GM12873 (cell line): ENCODE results near the gene CHODL.

Experiments
- TF ChIP-seq, protein P1 (sequence below): IDR thresholded peaks from 2 replicates; pipeline ENCODE4 v1.5.1; 2012; ENCODE audit warnings: low read depth, mild to moderate bottlenecking, moderate library complexity, low read length, control low read depth; ENCODE audit not compliant: insufficient read depth; ENCODE audit errors: missing control alignments

Gene CHODL, protein sequence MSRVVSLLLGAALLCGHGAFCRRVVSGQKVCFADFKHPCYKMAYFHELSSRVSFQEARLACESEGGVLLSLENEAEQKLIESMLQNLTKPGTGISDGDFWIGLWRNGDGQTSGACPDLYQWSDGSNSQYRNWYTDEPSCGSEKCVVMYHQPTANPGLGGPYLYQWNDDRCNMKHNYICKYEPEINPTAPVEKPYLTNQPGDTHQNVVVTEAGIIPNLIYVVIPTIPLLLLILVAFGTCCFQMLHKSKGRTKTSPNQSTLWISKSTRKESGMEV

DNA sequence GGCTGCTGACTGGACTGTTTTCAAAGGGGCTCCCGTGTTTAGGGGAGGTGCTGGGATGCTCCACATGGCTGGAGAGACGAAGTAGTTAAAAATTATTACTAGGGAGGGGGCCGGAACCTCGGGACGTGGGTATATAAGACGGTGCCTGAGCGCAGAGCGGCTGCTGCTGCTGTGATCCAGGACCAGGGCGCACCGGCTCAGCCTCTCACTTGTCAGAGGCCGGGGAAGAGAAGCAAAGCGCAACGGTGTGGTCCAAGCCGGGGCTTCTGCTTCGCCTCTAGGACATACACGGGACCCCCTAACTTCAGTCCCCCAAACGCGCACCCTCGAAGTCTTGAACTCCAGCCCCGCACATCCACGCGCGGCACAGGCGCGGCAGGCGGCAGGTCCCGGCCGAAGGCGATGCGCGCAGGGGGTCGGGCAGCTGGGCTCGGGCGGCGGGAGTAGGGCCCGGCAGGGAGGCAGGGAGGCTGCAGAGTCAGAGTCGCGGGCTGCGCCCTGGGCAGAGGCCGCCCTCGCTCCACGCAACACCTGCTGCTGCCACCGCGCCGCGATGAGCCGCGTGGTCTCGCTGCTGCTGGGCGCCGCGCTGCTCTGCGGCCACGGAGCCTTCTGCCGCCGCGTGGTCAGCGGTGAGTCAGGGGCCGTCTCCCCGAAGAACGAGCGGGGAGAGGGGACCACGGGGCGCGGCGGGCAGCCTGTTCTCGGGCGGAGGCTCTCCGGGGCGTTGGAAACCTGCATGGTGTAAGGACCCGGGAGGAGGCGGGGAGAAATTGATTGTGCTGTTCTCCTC is at the start of gene CHODL:
TSS of gene CHODL (plus strand) at position 163 of the 793 bp plus-strand sequence. CDS start at position 554, 391 bp downstream.
- TF ChIP-seq, protein P1, sequence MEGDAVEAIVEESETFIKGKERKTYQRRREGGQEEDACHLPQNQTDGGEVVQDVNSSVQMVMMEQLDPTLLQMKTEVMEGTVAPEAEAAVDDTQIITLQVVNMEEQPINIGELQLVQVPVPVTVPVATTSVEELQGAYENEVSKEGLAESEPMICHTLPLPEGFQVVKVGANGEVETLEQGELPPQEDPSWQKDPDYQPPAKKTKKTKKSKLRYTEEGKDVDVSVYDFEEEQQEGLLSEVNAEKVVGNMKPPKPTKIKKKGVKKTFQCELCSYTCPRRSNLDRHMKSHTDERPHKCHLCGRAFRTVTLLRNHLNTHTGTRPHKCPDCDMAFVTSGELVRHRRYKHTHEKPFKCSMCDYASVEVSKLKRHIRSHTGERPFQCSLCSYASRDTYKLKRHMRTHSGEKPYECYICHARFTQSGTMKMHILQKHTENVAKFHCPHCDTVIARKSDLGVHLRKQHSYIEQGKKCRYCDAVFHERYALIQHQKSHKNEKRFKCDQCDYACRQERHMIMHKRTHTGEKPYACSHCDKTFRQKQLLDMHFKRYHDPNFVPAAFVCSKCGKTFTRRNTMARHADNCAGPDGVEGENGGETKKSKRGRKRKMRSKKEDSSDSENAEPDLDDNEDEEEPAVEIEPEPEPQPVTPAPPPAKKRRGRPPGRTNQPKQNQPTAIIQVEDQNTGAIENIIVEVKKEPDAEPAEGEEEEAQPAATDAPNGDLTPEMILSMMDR, result no peak

DNA sequence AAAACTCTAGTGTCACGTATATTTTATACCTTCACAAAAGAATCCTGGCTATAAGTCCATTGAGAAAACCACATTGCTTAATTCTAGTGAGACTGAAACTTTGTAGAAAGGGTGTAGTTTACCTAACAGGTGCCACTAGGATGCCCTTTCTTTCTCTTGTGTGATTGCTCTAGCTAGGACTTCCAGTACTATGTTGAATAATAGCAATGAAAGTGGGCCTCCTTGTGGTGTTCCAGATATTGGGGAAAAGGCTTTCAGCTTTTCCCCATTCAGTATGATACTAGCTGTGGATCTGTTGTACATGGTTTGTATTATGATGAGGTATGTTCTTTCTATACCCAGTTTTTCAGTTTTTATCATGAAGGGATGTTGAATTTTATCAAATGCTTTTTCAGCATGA is 39.7 kb upstream of the CHODL start:
- TF ChIP-seq, protein P1, result no peak

DNA sequence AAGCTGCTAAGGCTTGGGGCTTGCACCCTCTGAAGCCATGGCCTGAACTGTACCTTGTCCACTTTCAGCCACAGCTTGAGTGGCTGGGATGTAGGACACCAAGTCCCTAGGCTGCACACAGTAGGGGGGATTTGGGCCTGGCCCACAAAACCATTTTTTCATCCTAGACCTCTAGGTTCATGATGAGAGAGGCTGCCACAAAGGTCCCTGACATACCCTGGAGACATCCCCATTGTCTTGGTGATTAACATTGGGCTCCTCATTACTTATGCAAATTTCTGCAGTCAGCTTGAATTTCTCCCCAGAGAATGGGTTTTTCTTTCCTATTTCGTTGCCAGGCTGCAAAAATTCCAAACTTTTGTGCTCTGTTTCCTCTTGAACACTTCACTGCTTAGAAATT is 26.3 kb upstream of the CHODL start:
- TF ChIP-seq, protein P1, result no peak

DNA sequence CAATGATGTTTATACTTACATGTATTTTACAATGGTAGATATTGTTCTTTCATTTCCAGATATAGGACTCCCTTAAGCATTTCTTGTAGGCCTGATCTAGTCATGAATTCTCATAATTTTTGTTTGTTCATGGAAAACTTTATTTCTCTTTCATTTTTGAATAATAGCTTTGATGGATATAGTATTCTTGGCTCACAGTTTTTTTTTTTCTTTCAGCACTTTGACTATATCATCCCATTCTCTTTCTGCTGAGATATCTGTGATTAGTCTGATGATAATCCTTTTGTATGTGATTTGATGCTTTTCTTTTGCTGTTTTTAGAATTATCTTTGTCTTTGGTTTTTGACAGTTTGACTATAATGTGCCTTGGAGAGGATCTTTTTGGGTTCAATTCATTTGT is 24.1 kb upstream of the CHODL start:
- TF ChIP-seq, protein P1, result no peak

DNA sequence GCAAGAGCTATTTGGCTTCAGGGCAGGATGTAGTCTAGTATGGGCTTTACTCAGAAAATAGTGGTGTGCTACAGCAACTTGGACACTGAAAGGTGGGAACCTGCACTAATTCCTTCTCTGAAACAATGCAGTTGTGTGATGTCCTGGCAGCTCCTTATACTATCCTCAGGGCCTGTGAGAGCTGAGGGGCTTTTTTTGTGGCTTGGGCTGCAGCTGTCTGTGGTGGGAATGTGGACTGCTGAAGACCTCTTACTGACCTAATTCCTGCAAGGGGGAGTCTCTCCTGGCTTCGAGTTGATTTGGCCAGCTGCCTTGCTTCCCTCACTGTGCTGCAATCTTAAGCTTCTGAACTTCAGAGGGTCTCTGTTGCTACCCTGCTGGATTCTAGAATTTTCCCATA is 22.3 kb upstream of the CHODL start:
- TF ChIP-seq, protein P1, result no peak

DNA sequence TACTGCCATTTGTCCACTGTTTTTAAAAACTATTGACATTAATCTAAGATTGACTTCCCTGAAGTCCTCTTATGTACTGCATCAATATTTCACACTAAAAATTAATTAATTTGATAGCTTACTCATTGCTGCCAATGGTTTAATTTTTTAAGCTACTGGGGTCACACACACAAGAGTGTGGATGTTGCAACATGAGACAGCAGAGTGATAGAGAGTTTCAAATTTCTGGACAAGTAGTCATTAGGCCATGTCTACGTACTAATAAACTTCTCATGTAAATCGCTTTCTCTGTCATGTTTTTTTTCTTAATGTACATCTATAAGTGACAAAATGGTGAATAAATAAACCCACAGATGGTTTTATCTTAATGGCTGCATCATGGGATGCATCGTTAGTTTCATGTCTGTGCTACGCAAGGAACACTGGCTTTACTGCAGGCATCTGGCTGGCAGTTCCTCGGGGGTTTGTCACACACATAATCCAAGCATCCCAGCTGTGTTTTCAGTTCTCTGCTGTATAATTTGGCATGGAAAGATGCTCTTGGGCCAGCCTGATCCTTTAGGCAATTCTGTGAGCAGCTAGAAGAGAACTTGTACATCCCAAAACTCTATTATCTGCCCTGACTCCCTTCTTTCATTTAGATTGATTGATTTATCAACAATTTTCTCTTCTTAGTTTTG is 16.4 kb upstream of the CHODL start:
- TF ChIP-seq, protein P1, result no peak

DNA sequence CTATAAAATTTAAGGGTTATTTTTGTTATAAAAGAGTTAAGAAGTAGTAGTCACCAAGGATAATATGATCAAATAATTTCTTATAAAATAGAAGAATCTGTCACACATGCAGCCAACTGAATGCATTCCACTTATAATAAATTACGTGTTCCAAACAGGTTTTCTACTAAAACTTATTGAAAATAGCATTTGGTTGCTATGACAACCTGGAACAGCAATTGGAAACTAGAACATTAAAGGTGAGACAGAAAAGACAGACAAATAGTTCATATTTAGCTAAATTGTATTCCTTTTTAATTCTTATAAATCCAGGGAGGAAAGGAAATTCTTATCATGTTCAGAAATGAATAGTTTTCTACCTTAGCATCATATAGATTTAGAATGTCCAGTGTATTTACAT is 9.1 kb upstream of the CHODL start:
- TF ChIP-seq, protein P1, result no peak
